HG03159 (cell line): ENCODE data around the gene SELPLG.
"Not testable (repeated sequence)": the region's sequence is repeated elsewhere in the genome, so short reads cannot be mapped to it uniquely, and the experiment has no call there.

ENCODE experiments used
- ATAC-seq: cut with Tn5 transposase; IDR thresholded peaks from one replicate; pipeline ENCODE4 v1.9.1; 2021; ENCODE audit warnings: mild to moderate bottlenecking, moderate library complexity; ENCODE audit not compliant: unreplicated experiment

SELPLG gene

DNA sequence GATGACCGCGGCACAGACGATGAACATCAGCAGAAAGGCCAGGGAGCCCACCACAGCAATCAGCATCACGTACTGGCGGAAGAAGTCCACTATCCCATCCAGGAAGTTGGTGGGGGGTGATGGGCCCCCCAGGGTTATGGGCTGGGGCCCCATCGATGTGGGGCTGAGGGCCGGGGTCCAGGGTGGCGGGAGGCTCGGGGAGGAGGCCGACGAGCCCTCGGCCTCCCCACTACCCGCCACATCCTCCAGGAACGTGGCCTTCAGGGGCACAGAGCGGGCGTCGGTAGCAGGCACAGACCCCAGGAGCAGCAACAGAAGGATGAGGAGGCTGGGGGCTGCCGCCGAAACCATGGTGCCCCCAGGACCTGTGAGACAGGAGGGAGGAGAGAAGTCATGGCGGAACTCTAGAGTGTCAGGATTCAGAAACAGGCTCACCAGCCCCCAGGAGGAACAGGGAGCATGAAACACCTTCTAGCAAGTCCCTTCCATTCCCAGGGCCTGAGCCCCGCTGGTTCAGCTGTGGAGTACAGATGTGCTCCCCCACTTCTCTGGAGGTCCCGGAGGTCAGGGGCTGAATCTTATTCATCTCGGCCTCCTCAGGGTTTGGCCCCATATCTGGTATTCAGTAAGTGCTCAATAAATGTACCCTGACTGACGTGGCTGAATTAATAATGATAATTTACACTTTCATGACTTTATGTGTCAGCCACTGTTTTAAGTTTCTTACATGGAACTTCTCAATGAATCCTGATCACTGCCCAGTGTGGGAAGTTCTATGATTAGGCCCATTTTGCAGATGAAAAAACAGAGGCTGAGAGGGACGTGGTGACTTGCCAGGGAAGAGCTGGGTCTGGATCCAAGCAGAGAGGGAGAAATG, 41.4 kb downstream of the SELPLG start:
- ATAC-seq: no peak

DNA sequence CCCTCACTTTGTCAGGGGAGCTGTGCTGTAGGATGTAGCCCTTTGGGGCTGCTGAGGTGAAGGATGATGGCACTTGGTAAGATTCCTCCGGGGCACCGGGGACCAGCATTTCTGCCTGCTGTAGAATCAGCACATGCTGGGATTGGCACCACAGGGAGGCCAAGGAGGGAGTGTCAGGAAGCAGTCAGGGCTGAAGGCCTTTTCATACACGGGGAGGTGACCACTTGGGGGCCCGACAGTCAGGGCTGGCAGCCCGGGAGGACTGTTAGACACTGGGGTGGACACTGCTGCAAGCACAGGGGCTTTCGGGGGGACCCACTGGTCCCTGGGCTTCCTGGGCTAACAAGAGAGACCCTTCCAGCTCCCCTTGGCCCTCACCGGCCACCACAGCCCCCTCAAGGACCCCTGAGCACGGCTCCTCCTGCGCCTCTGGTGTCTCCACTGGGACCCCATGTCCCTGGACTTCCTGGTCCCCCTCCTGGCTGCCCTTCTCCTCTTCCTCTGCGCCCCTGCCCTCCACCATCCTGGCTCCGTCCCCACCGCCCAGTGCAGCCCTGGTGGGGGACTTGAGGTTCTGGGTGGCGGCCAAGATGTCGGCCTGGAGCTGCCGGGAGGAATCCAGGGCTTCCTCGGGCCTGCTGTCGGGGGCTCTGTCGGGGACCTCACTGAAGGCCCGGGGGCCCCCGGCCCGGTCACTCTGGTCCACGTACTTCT, 42.3 kb downstream of the SELPLG start:
- no peak for ATAC-seq

DNA sequence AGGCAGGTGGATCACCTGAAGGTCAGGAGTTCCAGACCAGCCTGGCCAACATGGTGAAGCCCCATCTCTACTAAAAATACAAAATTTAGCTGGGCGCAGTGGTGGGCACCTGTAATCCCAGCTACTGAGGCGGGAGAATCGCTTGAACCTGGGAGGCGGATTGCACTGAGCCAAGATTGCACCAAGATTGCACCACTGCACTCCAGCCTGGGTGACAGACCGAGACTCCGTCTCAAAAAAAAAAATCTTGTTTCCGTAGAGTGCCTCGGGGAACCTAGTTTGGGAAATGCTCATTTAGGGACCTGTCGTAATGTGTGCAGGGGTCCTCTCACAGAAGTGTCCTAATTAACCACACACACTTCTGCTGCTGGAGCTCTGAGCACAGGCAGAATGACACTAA, 43.2 kb downstream of the SELPLG start:
- ATAC-seq: not testable (repeated sequence)

DNA sequence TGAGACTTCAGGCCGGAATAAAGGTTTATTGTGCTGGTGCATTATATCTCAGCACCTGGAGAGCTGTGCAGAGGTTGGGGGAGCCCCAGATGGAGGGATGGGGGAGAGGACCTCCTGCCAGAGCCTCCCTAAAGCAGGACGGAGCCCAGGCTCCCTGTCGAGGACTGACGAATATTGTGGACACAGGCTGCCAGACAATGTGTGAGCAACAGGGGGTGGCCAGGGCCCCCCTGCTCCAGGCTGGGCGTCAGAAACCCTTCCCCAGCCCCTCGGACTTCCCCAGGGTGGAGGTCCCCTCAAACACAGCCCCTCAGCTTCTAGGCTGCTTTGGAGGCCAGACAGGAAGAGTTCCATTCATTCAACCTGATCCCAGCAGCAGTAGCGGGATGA, 43.9 kb downstream of the SELPLG start:
- ATAC-seq: no peak

DNA sequence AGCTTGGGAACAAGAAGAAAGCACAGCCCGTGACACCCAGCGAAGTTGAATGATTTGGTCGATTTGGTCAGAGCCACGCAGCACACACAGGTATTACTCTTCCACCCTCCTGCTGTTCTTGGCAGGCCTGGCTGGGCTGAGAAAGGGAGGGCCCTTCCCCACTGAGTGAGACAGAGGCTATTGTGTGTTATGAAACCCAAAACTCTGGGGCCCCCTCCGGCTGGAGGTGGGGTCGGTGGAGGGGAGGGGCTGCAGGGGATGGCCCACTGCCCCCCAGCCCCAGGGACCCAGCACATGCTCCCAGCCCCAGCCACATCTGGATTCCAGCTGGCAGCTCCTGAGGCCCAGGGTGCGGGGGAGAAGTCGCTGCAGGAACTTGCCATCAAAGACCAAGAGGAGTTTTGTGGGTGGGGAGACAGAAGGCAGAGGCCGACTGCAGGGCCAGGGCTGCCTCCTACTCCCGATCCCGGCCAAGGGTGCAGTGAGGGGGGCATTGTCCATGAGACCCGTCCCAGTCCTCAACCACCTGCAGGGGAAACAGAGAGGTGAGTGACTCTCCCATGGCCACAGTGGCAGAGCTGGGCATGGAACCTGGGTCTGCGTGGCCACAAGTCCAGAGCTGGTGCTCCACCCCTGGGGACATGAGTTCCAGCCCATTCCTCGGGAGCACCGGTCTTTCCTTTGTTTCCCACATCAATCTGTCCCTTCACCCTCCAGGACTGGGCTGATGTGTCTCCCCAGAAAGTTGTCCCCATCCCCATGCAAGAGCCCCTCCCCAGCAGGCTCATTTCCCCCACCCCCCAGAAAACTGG, 44.5 kb downstream of the SELPLG start:
- ATAC-seq: no peak

DNA sequence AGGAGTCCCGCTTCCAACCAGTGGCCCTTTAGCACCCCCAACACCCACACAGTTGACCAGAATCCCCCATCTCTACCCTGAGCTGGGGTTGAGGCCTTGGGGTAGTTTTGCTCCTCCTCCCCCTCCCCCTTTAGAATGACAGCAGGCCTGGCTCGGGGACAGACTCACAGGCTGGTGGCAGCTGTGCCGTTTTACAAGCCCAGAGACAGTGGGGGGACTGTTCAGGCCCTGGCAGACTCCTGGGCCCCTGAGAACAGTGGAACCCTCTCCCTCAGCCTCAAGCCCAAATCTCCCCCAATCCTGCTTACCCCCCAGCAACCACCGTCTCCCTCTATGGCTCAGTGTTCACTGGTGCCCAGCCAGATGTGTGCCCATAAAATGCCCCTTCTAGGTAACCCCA, 45.9 kb downstream of the SELPLG start:
- no peak for ATAC-seq

DNA sequence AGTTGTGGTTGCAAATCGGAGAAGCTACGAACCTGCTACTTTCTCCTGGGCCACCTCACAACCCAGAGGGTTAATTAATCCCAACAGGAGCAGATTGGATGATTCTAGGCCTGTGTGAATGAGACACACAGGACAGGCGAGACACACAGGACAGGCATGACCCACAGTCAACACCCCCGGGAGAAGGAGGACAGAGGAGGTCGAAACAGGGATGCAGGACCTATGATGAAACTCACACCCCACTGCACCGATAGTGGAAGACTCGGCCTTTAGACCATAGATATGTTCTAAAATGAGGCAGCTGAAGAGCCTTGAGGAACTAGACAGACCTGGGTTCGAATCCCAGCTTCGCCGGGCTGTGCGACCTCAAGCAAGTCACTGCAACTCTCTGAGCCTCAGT, 47.4 kb downstream of the SELPLG start:
- no peak for ATAC-seq

DNA sequence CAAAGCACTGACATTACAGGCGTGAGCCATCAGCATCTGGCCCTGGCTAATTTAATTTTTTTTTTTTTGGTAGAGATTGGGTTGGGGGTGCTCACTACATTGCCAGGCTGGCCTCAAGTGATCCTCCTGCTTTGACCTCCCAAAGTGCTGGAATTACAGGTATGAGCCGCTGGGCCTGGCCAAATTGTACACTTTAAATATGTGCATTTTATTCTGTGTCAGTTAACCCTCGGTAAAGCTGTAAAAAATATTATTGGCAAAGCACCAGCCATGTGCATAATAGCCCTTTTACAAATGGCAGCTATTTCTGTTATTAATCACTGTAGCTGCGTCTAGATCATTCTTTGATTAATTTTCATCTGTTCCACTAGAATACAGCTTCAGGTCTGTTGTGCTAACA, 47.8 kb downstream of the SELPLG start:
- no peak for ATAC-seq

DNA sequence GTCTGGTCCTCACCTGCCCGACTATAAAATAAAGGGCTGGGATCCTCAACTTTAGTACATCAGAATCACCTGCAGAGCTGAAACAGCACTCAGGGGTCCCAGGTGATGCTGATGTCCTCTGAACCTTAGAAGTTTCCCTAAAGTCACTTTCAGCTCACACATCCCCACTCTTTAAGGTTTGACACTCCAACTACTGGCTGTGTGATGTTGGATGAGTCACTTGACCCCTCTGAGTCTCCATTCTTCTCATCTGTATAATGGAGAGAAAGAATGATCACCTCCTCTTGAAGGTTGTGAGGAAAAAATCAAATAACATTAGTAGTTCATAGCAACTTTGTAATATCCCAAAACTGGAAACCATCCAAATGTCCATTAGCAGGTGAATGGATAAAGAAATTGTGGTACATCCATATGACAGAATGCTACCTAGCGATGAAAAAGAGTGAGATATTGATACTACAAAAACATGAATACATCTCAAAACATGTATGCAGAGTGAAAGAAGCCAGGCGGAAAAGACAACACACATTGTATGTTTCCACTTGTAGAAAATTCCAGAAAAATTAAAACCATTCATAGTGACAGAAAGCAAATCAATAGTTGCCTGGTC, 49.1 kb downstream of the SELPLG start:
- no peak for ATAC-seq

DNA sequence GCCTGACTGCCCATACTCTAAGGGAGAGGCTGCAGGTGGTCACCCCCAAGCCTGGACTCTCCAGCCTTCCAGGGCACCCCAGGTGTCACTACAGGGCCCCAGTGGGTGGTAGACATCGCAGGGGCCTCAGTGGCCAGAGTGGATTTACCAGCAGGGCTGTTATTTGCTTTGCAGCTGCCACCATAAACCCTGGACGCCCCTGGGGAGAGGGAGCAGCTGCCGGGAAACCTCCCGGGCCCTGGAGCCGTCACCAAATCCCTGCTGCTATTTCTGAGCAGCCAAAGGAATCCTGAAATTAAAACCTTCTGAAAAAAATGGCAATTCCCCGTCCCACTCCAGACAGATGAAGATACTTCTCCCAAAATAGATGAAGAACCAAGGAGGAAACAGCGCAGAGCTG, 49.7 kb downstream of the SELPLG start:
- ATAC-seq: no peak

DNA sequence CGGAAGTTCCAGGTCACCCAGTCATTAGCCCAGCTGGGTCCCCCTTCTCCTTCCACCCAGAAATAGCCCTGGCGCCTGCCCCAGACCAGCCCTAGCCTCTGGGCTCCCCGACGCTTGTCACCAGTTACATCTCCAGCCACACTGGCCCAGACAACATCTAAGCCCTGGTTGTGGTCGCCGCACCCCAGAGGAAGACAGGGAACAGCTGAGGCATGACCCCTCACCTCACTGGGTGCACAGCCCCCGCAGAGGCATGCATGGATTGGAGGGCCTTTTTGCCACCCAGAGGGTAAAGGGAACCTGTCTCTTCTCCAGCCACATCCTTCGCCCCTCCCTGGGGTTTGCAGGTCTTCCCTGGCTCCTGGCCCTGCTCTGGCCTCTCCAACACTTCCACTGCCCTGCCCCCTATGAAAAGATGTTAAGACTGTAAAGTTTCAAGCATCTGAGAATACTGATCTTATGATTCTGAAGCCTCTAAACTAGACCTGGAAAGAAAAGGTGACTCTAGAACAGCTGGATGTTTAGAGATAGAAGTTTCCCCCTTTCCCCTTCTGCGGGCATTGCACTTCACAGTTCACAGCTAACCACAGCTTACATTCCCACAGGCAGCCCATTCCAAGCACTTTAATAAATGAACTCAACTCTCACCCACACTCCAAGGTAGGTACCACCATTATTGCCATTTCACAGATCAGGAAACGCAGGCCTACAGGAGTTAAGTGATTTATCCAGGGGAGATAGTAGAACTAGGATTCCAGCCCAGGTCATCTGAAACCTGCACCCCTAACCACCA, 50.5 kb downstream of the SELPLG start:
- no peak for ATAC-seq

DNA sequence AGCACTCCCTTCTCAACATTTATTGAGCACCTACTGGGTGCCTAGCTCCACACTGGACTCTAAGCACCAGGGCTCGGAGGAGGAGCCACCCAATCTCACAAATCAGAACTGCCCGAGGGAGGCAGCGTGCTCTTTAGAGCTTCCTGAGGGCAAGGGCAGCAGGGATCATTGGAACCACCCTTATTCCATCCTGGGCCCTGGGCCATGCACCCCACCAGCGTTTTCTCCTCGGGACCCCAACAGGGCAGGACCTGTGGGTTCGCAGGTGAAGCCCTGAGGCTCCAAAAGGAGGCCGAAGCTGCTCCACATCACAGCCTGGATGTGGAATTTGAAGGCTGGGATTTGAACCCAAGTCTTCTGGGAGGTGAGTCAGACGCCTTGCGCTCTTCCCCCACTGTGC, 51.2 kb downstream of the SELPLG start:
- ATAC-seq: no peak

DNA sequence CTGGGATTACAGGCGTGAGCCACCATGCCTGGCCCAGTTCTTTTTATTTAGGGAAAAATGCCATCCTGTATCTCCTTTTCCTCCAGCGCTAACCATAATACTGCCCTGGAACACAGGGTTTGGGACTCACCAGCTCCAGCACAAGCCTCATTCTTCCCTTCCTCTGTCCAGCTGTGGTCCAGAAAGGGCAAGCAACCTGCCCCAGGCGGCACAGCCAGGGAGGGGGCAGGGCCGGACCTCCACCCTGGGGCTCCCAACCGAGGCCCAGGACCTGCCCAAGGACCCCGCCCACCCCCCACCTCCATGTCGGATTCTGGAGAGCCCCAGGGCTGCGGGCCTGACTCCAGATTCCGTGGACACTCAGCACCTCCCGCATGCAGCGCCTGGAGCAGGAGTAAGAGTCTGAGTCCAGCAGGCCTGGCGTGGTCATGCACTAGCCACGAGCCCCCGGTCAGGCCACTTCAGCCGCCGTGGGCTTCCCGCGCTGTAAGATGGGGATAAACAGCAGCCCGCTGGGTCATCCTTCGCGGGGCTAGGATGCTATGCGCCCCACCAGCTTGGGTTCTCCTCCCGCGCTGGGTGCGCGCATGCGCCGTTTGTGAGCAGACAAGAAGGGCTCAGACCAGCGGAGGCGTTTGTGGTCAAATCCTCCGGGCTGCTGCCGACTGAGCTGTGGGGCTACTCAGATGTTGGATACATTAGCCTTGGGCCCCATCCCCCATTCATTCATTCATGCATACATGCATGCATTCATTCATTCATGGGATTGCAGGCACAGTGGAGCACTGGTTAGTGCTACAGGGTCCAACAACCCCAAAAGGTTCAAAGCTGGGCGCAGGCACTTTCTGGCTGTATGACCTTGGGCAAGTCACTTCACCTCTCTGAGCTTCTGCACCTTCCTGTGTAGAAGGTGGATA, 52.1 kb downstream of the SELPLG start:
- ATAC-seq: no peak

DNA sequence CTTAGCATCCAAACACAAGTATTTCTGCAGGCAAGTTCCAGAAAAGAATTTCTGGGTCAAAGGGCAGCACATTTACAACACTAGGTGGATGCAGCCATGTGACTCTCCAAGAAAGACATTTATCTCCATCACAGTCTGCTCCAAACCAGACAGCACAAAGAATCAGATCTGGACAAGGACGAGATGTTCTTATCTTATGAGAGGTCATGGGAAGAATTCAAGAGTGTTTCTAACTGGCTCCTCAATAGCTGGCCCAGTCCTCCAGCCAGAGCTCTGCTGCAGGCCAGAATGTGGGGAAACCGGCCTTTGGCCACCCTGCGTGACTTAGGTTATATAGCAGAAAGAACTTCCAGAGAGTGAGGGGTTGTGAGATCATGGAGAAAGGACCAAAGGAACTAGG, 53.2 kb downstream of the SELPLG start:
- no peak for ATAC-seq

DNA sequence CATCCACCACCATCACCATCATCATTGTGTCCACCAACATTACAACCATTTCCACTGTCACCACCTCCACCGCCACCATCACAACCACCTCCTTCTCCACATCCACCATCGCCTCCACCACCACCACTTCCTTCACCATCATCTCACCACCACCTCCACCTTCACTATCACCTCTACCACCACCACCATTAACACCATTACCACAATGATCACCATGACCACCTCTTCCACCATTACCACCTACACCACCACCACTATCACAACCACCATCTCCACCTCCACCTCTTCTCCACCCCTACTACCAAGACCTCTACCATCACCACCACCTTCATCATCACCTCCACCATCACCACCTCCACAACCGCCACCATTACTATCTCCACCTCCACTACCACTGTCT, 54.9 kb downstream of the SELPLG start:
- no peak for ATAC-seq

DNA sequence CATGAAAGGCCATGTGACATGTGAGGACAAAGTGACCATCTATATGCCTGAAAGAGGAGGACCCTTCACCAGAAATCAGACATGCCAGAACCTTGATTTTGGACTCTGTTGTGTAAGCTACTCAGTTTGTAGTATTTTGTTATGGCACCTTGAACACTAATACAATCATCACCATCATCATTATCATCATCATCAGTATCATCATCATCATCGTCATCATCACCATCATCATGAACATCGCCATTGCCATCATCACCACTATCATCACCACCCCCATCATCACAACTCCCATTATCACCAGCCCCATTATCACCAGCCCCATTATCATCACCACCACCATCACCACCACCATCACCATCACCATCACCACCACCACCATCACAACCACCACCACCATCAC, 55.4 kb downstream of the SELPLG start:
- no peak for ATAC-seq

DNA sequence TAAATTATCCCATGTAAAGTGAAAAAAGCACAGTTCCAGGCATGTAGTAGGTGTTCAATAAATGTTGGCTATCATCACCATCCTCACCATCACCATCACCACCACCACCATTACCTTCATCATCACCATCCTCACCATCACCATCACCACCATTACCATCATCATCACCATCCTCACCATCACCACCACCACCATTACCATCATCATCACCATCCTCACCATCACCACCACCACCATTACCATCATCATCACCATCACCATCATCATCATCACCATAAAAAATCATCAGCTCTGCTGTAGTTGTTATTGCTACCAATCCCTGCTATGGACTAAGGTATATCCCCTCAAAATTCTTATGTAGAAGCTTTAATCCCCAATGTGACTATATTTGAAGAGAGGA, 56.2 kb downstream of the SELPLG start:
- ATAC-seq: no peak

DNA sequence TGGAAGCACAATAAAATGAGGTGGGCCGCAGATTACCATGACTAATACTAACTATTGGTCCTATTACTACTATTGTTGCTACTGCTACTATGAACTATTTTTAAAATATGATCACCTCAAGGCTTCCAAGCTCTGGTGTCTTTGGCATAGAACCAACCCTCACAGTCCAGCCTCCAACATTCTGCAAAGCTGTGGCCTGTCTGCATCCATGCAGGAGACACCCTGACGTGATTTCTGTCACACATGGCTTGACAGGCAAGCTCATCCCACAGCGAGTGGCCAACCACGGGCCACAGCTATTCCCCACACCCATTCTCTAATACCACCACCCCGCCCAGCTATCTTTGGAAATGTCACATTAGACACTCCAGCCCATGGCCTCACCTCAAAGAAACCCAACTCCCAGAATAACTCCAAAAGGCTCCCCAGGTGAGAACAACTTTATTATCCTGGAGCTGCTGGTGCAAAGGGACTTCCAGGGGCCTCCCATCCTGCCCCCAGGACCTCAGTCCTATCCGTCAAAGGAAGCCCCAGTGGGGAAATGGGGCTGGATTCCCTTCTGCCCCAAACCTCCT, 56.9 kb downstream of the SELPLG start:
- ATAC-seq: no peak
